GM18520 (cell line): ENCODE results near the gene YAE1.

Experiments
- ATAC-seq: cut with Tn5 transposase; IDR thresholded peaks from one replicate; pipeline ENCODE4 v1.9.1; 2021; ENCODE audit not compliant: unreplicated experiment

YAE1 gene

DNA sequence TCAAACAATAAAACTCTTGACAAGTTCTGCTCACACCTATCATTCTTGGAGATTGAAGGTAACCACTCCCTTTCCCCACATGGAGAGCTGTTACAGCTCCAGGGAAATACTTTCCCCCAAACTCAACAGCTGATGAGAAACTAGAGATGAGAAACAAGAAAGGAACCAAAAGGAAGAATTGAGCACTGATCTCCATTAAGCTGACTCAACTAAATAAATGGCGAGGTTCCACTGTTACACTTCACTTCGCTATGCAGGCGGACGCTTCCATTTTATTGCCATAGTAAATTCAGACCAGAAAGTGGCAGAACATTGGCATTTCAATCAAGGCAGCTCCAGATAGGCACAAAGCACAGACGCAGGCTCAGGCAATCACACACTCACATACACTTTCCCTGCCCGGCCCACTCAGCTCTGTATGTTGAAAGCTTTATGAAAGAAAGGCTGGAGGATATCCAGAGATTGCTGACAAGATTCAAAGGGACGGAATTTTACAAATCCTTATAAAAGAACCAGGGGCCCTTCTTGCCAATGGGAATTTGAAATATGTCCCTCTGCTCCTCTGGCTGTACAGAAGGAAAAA, 11.5 kb upstream of the YAE1 start:
- no peak for ATAC-seq

DNA sequence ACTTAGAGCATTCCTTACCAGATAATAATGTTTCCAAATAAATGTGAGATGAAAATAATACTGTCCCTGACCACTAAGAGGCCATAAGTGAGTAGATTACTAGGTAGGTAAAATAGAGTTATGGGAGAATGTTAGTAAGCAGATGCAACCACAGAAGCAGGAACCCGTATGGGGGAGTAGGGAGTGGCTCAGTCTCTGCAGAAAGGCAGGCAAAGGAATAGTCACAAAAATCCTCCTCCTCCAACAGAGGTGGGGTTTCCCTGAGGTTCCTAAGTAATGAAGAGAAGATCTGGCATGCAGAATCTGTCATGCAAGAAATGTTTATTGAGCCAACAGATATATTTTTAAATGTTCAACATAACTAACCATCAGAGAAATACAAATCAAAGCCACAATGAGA, 9.0 kb upstream of the YAE1 start:
- ATAC-seq: no peak

- ATAC-seq: no peak
Measured at GRCh38 chr7:39557911-39558310, 8.3 kb upstream of the YAE1 start.

GRCh38 chr7:39560408-39560807, 5.8 kb upstream of the YAE1 start:
- ATAC-seq: no peak

DNA sequence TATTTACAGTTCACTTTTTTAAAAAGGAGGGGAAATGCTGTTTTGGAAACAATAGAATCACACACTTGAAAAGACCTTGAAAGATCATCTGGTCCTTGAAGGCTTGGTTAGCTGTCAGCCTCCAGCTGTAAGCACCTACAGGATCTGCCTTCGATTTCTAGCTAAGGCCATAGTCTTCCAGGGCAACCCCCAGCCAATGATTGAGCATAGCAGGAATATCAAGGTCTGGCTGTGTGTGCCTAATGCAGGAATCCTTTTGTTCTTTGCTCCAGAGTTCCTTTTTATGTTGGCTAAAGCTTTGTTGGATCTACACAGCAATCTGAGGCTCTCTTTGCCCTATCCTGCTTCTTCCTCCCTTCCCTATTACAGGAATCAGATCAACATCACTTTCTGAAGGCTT, 5.2 kb upstream of the YAE1 start:
- ATAC-seq: no peak

- no peak for ATAC-seq
Measured at GRCh38 chr7:39565538-39565937, 666 bp upstream of the YAE1 start.

DNA sequence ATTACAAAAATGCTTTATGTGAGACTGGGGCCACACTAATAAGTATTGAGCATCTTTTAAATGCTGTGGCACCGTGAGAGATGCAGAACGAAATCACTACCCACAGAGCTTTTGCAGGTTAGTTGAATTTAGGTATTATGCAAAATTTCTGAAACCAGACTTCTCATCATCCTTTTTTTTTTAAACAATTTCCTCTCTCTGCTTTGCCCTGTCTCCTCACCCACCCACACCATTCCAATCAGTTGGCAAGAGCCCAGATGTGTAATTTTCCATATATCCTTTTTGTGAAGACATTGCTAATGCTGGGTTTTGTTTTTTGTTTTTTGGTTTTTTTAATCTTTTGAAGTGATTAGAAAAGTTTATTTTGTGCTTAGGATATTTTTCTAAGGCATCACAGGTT, 1.1 kb downstream of the YAE1 start:
- ATAC-seq: no peak

GRCh38 chr7:39574673-39575349, 8.6 kb downstream of the YAE1 start:
- no peak for ATAC-seq

- ATAC-seq: no peak
Measured at GRCh38 chr7:39577229-39577874, 11.1 kb downstream of the YAE1 start.

GRCh38 chr7:39580149-39580874, 14.1 kb downstream of the YAE1 start:
- peak; percentile 77 for ATAC-seq

DNA sequence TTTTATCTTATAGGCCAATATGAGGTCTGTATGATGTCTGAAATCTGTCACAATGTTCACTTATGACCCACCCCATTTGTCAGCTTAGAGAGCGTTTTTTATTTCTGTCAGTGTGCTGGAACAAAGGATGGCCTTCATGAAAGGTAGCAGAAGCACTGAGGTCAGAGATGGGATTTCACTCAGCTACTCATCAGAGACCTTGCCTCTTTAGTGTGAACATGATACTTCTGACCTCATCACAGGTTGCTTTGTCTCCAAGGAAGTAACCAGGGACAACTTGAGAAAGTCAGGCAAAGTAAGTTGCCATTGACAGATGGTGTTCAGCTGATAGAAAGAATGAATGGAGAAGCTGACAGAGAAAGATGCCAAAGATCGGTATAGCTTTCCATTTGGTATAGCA, 16.3 kb downstream of the YAE1 start:
- ATAC-seq: no peak

DNA sequence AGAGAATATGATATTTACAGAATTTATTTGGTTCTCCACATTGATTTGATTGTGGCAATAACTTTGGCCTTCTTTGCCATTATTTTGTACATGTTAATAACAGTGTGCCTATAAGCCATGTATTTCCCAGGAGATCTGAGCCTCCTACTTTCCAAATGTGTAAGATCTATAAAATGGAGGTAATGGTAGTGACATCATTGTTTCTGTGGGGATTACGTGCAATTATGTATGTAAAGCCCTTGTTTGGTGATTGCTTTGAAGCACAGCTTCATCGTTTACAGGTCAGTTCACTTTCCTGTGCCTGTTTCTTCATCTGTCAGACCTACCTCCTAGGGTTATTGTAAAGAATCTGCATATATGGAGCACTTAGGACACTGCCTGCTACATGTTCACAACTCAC, 17.3 kb downstream of the YAE1 start:
- ATAC-seq: no peak

DNA sequence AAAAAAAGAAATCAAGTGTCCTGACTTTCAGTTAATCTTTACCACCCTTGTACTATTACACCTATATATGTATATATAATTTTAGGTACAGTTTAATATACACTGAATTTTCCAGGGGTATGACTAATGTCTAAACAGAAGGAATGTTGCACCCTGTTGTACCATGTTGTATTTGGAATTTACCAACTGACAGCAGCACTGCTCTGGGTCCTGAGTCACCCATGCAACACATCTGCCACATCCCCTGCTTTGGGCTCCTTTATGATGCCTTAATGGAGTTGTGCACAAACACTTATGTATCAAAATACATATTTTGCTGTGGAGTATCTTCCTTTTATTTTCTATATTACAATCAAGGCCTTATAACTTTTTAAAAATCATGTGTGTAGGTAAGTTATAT, 21.2 kb downstream of the YAE1 start:
- no peak for ATAC-seq

DNA sequence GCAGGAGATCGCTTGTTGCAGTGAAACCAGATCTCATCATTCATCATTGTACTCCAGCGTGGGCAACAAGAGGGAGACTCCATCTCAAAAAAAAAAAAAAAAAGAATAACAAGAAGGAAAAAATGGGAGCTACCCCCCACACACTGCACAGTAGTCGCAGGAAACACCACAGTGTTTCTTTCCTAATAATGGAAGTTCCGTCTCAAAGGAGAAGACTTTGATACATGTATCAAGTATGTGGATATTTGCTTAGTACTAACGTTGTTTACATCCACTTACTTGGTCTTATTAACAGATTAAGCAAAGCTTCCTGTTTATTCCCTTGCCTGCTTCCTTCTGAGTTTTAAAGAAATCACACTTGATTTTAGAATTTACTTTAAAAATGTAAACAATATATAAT, 22.2 kb downstream of the YAE1 start:
- ATAC-seq: no peak

- ATAC-seq: peak; percentile 90
Measured at GRCh38 chr7:39589323-39590111, 23.3 kb downstream of the YAE1 start.

DNA sequence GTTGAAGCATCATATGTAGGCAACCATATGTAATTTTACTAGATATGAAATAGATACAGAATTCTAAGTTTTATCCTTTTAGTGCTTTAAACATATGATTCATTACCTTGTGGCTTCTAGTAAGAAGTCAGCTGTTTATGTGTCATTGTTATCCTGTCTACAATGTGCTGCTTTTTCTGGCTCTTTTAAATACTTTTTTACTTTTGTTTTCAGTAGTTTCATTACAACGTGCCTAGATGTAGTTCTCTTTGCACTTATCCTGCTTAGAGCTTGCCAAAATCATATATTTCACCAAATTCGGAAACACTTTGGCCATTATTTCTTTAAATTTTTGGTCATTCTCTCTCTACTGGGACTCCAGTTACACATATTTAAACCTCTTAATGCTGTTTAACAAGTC, 26.4 kb downstream of the YAE1 start:
- peak; percentile 28 for ATAC-seq

- ATAC-seq: no peak
Measured at GRCh38 chr7:39594988-39595620, 28.9 kb downstream of the YAE1 start.

DNA sequence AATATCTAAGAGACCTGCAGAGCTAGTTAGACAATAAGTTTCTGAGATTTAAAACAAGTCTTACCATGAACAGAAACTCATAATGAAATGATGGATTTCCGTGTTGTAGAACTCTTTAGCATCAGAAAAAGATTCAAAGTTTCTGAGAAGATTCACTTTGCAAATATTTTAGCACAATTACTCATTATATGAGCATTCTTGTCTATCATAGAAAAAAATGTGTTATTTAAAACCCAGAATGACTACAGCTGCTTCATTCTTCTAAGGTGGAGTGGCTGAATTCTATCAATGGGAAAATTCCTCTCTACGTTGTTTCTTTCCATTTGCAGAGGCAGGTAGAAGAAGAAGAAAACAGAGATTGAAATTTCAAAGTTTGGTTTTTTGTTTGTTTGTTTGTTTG, 36.1 kb downstream of the YAE1 start:
- ATAC-seq: no peak

GRCh38 chr7:39603924-39604323, 37.7 kb downstream of the YAE1 start:
- ATAC-seq: no peak

DNA sequence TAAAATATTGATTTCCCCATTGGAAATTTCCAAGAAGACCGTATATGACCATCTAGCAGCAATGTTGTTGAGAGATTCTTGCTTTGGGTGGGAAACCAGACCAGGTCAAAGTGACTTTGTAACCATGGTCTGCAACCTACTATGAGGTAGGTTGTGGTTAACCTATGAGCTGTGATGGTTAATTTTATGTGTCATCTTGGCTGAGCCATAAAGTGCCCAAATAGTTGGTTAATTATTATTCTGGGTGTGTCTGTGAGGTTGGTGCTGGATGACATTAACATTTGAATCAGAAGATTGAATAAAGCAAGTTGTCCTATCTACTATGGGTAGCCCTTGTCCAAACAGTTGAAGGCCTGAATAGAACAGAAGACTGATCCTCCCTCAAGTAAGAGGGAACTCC, 38.9 kb downstream of the YAE1 start:
- peak; percentile 47 for ATAC-seq

- no peak for ATAC-seq
Measured at GRCh38 chr7:39606352-39606751, 40.1 kb downstream of the YAE1 start.
